Prostate gland (tissue), 2 donors: ENCODE data around the gene CYB5RL. TPM values are rescaled to one million over a fixed set of nuclear protein-coding genes. Genes with fewer than 3 reads are reported as not detected.

Experiments
- DNase-seq: peaks from one replicate; pipeline ENCODE4 v3.0.0-alpha.2; 2019; ENCODE audit warnings: low spot score
- H3K27ac ChIP-seq, 2 donors: fragments of 200-600 bp; sonication (generic); 2 replicates each; pipeline ENCODE4 v1.5.1; 2017 to 2019
- H3K27me3 ChIP-seq: fragments of 200-600 bp; sonication (generic); replicated peaks from 2 replicates; pipeline ENCODE4 v1.5.1; 2019; ENCODE audit not compliant: insufficient read depth
- H3K36me3 ChIP-seq, 2 donors: fragments of 200-600 bp; sonication (generic); 1 replicate in 1 of 2; 2 replicates in 1 of 2; pipeline versions ENCODE4 v1.5.1 to v1.8.1; 2017 to 2019
- H3K4me1 ChIP-seq: fragments of 200-600 bp; sonication (generic); replicated peaks from 2 replicates; pipeline ENCODE4 v1.5.1; 2019
- H3K4me3 ChIP-seq, 2 donors: fragments of 200-600 bp; sonication (generic); 2 replicates each; pipeline ENCODE4 v1.5.1; 2017 to 2019
- H3K9me3 ChIP-seq: fragments of 200-600 bp; sonication (generic); 2 replicates; pipeline ENCODE4 v1.5.1; 2017
- CTCF ChIP-seq, 4 experiments: fragments of 200-600 bp in 2 of 4; fragments of 450-650 bp in 2 of 4; sonication (generic) in 2 of 4; IDR thresholded peaks; 1 replicate in 3 of 4; 2 replicates in 1 of 4; pipeline ENCODE4 v1.5.1; 2016 to 2019; ENCODE audit warnings: antibody characterized with exemption in 4 of 4, mild to moderate bottlenecking in 2 of 4, moderate library complexity in 2 of 4
- POLR2A ChIP-seq: fragments of 450-650 bp; IDR thresholded peaks from one replicate; pipeline ENCODE4 v1.6.1; 2016; ENCODE audit warnings: antibody characterized with exemption, mild to moderate bottlenecking
- POLR2AphosphoS5 ChIP-seq: sonication (generic); formaldehyde crosslinking; IDR thresholded peaks from one replicate; pipeline ENCODE4 v1.6.1; 2017; ENCODE audit warnings: antibody characterized with exemption
- WGBS: methylation state at CpG from one replicate; pipeline ENCODE4 v1.1.5; 2018; 5-methylcytosine and 5-hydroxymethylcytosine counted together
- intact Hi-C: fragments of 100-400 bp; cut with DNase I; formaldehyde crosslinking; loops from one replicate; pipeline ENCODE4 v1.14.2; 2022
- total RNA-seq, 2 donors: library from RNA; depleted of rRNA; stranded (reverse); fragments of >200 nt; gene quantifications; one replicate each; pipeline ENCODE4 v1.1.0, GENCODE V29; 2016

Gene CYB5RL
- total RNA-seq, 2 donors from 2014 or later, result 6.3 to 10.9 TPM

- intact Hi-C loops, result no loop called here
- Histone ChIP-seq H3K27ac (no peak overlapping the region), H3K36me3 (no peaks in the 10 kb centered on the region), H3K4me3 (no peak overlapping the region), H3K9me3 (no peaks in the 10 kb centered on the region), H3K27me3 (no peaks in the 10 kb centered on the region), H3K4me1 (no peaks in the 10 kb centered on the region)
- TF ChIP-seq POLR2AphosphoS5 (no peak), CTCF (IDR thresholded peaks at IDR 0.05) (no peak)
- WGBS, result 82% methylated on average over 15 of the region's 15 CpGs
- DNase-seq, result no peak
Observed at GRCh38 chr1:54230507-54231339, 30.9 kb upstream of the CYB5RL start.

- intact Hi-C loops, result no loop called here
- H3K4me1 ChIP-seq, result no peaks in the 10 kb centered on the region
- WGBS, result 48% methylated on average over 11 of the region's 11 CpGs
- no peaks in the 10 kb centered on the region for H3K9me3 ChIP-seq
- DNase-seq, result no peak
- TF ChIP-seq POLR2A (no peak), CTCF (IDR thresholded peaks at IDR 0.05) (no peak), POLR2AphosphoS5 (no peak)
- H3K4me3 ChIP-seq, result no peak overlapping the region
- no peaks in the 10 kb centered on the region for H3K36me3 ChIP-seq
- no peaks in the 10 kb centered on the region for H3K27me3 ChIP-seq
- H3K27ac ChIP-seq, result no peak overlapping the region
Observed at GRCh38 chr1:54229281-54229891, 29.6 kb upstream of the CYB5RL start.

GRCh38 chr1:54228638-54229079, 28.8 kb upstream of the CYB5RL start:
- no peaks in the 10 kb centered on the region for H3K9me3 ChIP-seq
- H3K27me3 ChIP-seq, result no peaks in the 10 kb centered on the region
- intact Hi-C loops, result no loop called here
- H3K27ac ChIP-seq, result no peak overlapping the region
- H3K4me3 ChIP-seq, result no peak overlapping the region
- DNase-seq, result no peak
- TF ChIP-seq POLR2A (no peak), POLR2AphosphoS5 (no peak), CTCF (IDR thresholded peaks at IDR 0.05) (no peak)
- H3K36me3 ChIP-seq, result no peaks in the 10 kb centered on the region
- WGBS, result 87% methylated on average over 12 of the region's 13 CpGs
- no peaks in the 10 kb centered on the region for H3K4me1 ChIP-seq

GRCh38 chr1:54227891-54228310, 28.1 kb upstream of the CYB5RL start:
- Histone ChIP-seq H3K9me3 (no peaks in the 10 kb centered on the region), H3K36me3 (no peaks in the 10 kb centered on the region), H3K4me3 (no peak overlapping the region), H3K27me3 (no peaks in the 10 kb centered on the region), H3K4me1 (no peaks in the 10 kb centered on the region), H3K27ac (no peak overlapping the region)
- TF ChIP-seq CTCF (IDR thresholded peaks at IDR 0.05) (no peak), POLR2AphosphoS5 (no peak), POLR2A (no peak)
- DNase-seq, result no peak
- WGBS, result 69% methylated on average over 17 of the region's 17 CpGs
- intact Hi-C loops, result no loop called here
